ENCODE results near the gene DOK3.

The DOK3 gene

GRCh38 chr5:177511796-177512675 is 2.4 kb upstream of the DOK3 start:
- no peak for DNase-seq

GRCh38 chr5:177511181-177511580 is 1.6 kb upstream of the DOK3 start:
- DNase-seq: no peak

GRCh38 chr5:177510567-177511053 is 984 bp upstream of the DOK3 start:
- DNase-seq: no peak

- no peak for DNase-seq
These were observed 453 bp upstream of the DOK3 start for GRCh38 chr5:177509991-177510566.

- DNase-seq: no peak
These were observed 789 bp downstream of the DOK3 start for GRCh38 chr5:177508837-177509236.

GRCh38 chr5:177508221-177508611 is 1.4 kb downstream of the DOK3 start:
- no peak for DNase-seq

- no peak for DNase-seq
These were observed 1.9 kb downstream of the DOK3 start for GRCh38 chr5:177507596-177508220.

GRCh38 chr5:177507165-177507564 is 2.5 kb downstream of the DOK3 start:
- no peak for DNase-seq

- DNase-seq: no peak
These were observed 4.6 kb downstream of the DOK3 start for GRCh38 chr5:177505075-177505474.

- no peak for DNase-seq
These were observed 5.3 kb downstream of the DOK3 start for GRCh38 chr5:177504086-177505056.

GRCh38 chr5:177503351-177504085 is 6.1 kb downstream of the DOK3 start:
- no peak for DNase-seq

GRCh38 chr5:177502886-177503285 is 6.7 kb downstream of the DOK3 start:
- DNase-seq: no peak

GRCh38 chr5:177501874-177502678 is 7.5 kb downstream of the DOK3 start:
- DNase-seq: no peak

GRCh38 chr5:177500685-177501522 is 8.7 kb downstream of the DOK3 start:
- peak; percentile 6 for DNase-seq

- DNase-seq: no peak
These were observed 9.8 kb downstream of the DOK3 start for GRCh38 chr5:177499842-177500241.

GRCh38 chr5:177498013-177498787 is 11.4 kb downstream of the DOK3 start:
- no peak for DNase-seq

GRCh38 chr5:177497292-177498012 is 12.2 kb downstream of the DOK3 start, which contains the start of gene PDLIM7:
PDLIM7 (minus strand) TSS chr5:177497604; CDS start chr5:177496512, 1,092 bp downstream.
- DNase-seq: peak; percentile 73

- no peak for DNase-seq
These were observed 12.8 kb downstream of the DOK3 start for GRCh38 chr5:177496727-177497291.

Data from NCI-H2081 treated with DMSO at 0.1 percent for 48 hours (cell line).